Astrocyte (in vitro differentiated cells and primary cell): ENCODE results near the gene OR2F1.

Experiments used
- EZH2 ChIP-seq: IDR thresholded peaks from 2 replicates; pipeline ENCODE4 v1.6.1; 2012; ENCODE audit warnings: mild to moderate bottlenecking, low read length, inconsistent platforms; ENCODE audit not compliant: insufficient read depth
- TF ChIP-seq, protein P1 (sequence below): IDR thresholded peaks from 2 replicates; pipeline ENCODE4 v1.5.1; 2011; ENCODE audit warnings: low read depth, mild to moderate bottlenecking, inconsistent platforms, low read length, moderate library complexity; ENCODE audit not compliant: insufficient read depth

- TF ChIP-seq, protein P1, sequence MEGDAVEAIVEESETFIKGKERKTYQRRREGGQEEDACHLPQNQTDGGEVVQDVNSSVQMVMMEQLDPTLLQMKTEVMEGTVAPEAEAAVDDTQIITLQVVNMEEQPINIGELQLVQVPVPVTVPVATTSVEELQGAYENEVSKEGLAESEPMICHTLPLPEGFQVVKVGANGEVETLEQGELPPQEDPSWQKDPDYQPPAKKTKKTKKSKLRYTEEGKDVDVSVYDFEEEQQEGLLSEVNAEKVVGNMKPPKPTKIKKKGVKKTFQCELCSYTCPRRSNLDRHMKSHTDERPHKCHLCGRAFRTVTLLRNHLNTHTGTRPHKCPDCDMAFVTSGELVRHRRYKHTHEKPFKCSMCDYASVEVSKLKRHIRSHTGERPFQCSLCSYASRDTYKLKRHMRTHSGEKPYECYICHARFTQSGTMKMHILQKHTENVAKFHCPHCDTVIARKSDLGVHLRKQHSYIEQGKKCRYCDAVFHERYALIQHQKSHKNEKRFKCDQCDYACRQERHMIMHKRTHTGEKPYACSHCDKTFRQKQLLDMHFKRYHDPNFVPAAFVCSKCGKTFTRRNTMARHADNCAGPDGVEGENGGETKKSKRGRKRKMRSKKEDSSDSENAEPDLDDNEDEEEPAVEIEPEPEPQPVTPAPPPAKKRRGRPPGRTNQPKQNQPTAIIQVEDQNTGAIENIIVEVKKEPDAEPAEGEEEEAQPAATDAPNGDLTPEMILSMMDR, result no peak
- TF ChIP-seq EZH2, result no peak
Measured at GRCh38 chr7:143905509-143905908, 49.1 kb upstream of the OR2F1 start.
